Adrenal gland (tissue), 5 donors: ENCODE measurements around the gene ANKRD28.

ENCODE experiments used
- CTCF ChIP-seq, 6 experiments: fragments of 450-650 bp in 4 of 6; fragments of 200-600 bp in 2 of 6; sonication (generic) in 1 of 6; IDR thresholded peaks; 1 replicate in 5 of 6; 2 replicates in 1 of 6; pipeline versions ENCODE4 v1.5.1 to v1.8.0; 2016 to 2021; ENCODE audit warnings: antibody characterized with exemption in 6 of 6, mild to moderate bottlenecking in 2 of 6, moderate library complexity in 1 of 6
- POLR2A ChIP-seq, 2 donors: fragments of 450-650 bp; IDR thresholded peaks; one replicate each; pipeline ENCODE4 v1.6.1; 2017; ENCODE audit warnings: antibody characterized with exemption in 2 of 2, mild to moderate bottlenecking in 2 of 2, moderate library complexity in 1 of 2
- donor health status: DM: no; HTN: no; CAD: no.

- TF ChIP-seq CTCF (IDR thresholded peaks at IDR 0.05) (no peak), POLR2A (IDR thresholded peaks at IDR 0.05) (no peak)
Observed at GRCh38 chr3:15825016-15825415, 27.2 kb upstream of the ANKRD28 start.
